Measurements from ENCODE around the gene PWWP2B. TPM values are rescaled to one million over a fixed set of nuclear protein-coding genes. Genes with fewer than 3 reads are reported as not detected.

The PWWP2B gene
- total and polyA plus RNA-seq, 2 of the 13 experiments (the other 11 are each of a cell fraction or from before 2014, with no cell fraction given), result 2.3 to 4.7 TPM

GRCh38 chr10:132411561-132412253 lies 14.7 kb downstream of the PWWP2B start:
- no peak overlapping the region for H3K27ac ChIP-seq (ENCODE audit: extremely low read length, insufficient read depth, low read length)
- FAIRE-seq (no peak), ATAC-seq (no peak), DNase-seq (ENCODE audit: low spot score) (no peak)
- TF ChIP-seq MAFF (IDR thresholded peaks at IDR 0.05; ENCODE audit: low read depth, low read length), result 0 out of 2 replicates have a peak, but pooled peaks have one; percentile 42
- TF ChIP-seq PHF20 (CRISPR knock-in tag; IDR thresholded peaks at IDR 0.05), result no peak
- TF ChIP-seq SIN3A (IDR thresholded peaks at IDR 0.05; ENCODE audit: borderline replicate concordance, low read depth, low read length), result no peak
- TF ChIP-seq AGO2 (optimal IDR thresholded peaks at IDR 0.05; ENCODE audit: low read depth, low read length), result peak; percentile 11
- peak; percentile 37 to 57; a peak in 3 of 4 replicates for TF ChIP-seq MAFK (conservative IDR thresholded peaks at IDR 0.05 in 1 of 2, IDR thresholded peaks at IDR 0.05 in 1 of 2; ENCODE audit: low read length in 2 of 2)
- WGBS (ENCODE audit: low lambda C conversion rate), result 58% methylated on average over 19 of the region's 23 CpGs
- H3K9ac ChIP-seq (ENCODE audit: insufficient read depth, low read depth, low read length), result no peak overlapping the region
- H3K79me2 ChIP-seq (ENCODE audit: insufficient read depth, low read length), result no peaks in the 10 kb centered on the region
- BruUV-seq (replicated peaks), result no TSS peak
- in situ Hi-C loops (cut with HindIII; ENCODE audit: extremely low pct_ligation_motif_present, low pct_unique_long_range_greater_than_20kb) (no loop called here), intact Hi-C loops (cut with micrococcal nuclease; ENCODE audit: unreplicated experiment) (no loop called here)
- H3K27me3 ChIP-seq (ENCODE audit: control insufficient read depth in 1 of 2, insufficient read depth in 2 of 2, low read length in 2 of 2), result no peaks in the 10 kb centered on the region
- H3K4me3 ChIP-seq (replicated peaks in 1 of 3; ENCODE audit: insufficient read depth in 1 of 3, low read depth in 2 of 3, low read length in 3 of 3), result peak overlapping the region in 1 of 3 experiments; percentile 3; a peak in 1 of 6 replicates
- H2AFZ ChIP-seq (ENCODE audit: low read length), result no peak overlapping the region
- H3K9me3 ChIP-seq (ENCODE audit: low read length), result no peaks in the 10 kb centered on the region
- peaks cover 45% of the 10 kb centered on the region for H3K4me1 ChIP-seq (ENCODE audit: insufficient read depth, low read length)
- H3K4me2 ChIP-seq (ENCODE audit: low read depth, low read length), result peak overlapping the region; percentile 32; the same call in 1 of the 2 replicates
- H4K20me1 ChIP-seq (ENCODE audit: insufficient read depth, low read length), result no peaks in the 10 kb centered on the region
- ChIA-PET CTCF (ENCODE audit: low intra/inter-chr PET ratio, low total read pairs) (no interaction called here), POLR2A (interaction anchor here (1.4 to 2.3 kb wide), 2 partner anchors 7 to 10 kb away, joined by 3 to 6 read pairs; no protein-coding TSS in a partner anchor)
- no peaks in the 10 kb centered on the region for H3K36me3 ChIP-seq (replicated peaks in 1 of 2; ENCODE audit: control insufficient read depth in 1 of 2, insufficient read depth in 2 of 2, low read length in 2 of 2)

GRCh38 chr10:132412316-132413192 lies 15.6 kb downstream of the PWWP2B start:
- ATAC-seq, result no peak
- intact Hi-C loops (cut with micrococcal nuclease; ENCODE audit: unreplicated experiment), result no loop called here
- H3K9ac ChIP-seq (ENCODE audit: insufficient read depth, low read depth, low read length), result no peak overlapping the region
- no peak for DNase-seq (ENCODE audit: low spot score)
- 86% methylated on average over 26 of the region's 29 CpGs for WGBS (ENCODE audit: low lambda C conversion rate)
- no peak overlapping the region for H3K4me2 ChIP-seq (ENCODE audit: low read depth, low read length)
- peaks cover 36% of the 10 kb centered on the region for H3K4me1 ChIP-seq (ENCODE audit: insufficient read depth, low read length)
- no TSS peak for BruUV-seq (replicated peaks)
- no peaks in the 10 kb centered on the region for H3K27me3 ChIP-seq (ENCODE audit: control insufficient read depth in 1 of 2, insufficient read depth in 2 of 2, low read length in 2 of 2)
- in situ Hi-C loops (cut with HindIII; ENCODE audit: extremely low pct_ligation_motif_present, low pct_unique_long_range_greater_than_20kb), result no loop called here
- ChIA-PET POLR2A (interaction anchor here (2.3 kb wide), 1 partner anchor 9 kb away, joined by 6 read pairs; no protein-coding TSS in a partner anchor), CTCF (ENCODE audit: low intra/inter-chr PET ratio, low total read pairs) (no interaction called here)
- no peaks in the 10 kb centered on the region for H3K36me3 ChIP-seq (replicated peaks in 1 of 2; ENCODE audit: control insufficient read depth in 1 of 2, insufficient read depth in 2 of 2, low read length in 2 of 2)
- H3K27ac ChIP-seq (ENCODE audit: extremely low read length, insufficient read depth, low read length), result no peak overlapping the region
- no peaks in the 10 kb centered on the region for H4K20me1 ChIP-seq (ENCODE audit: insufficient read depth, low read length)
- FAIRE-seq, result no peak
- 0 out of 6 replicates have a peak overlapping the region, but pooled peaks of 1 of the 3 experiments have one; percentile 3 for H3K4me3 ChIP-seq (replicated peaks in 1 of 3; ENCODE audit: insufficient read depth in 1 of 3, low read depth in 2 of 3, low read length in 3 of 3)
- H2AFZ ChIP-seq (ENCODE audit: low read length), result no peak overlapping the region
- H3K9me3 ChIP-seq (ENCODE audit: low read length), result no peaks in the 10 kb centered on the region
- H3K79me2 ChIP-seq (ENCODE audit: insufficient read depth, low read length), result no peaks in the 10 kb centered on the region
- TF ChIP-seq HDAC6 (IDR thresholded peaks at IDR 0.05; ENCODE audit: low read depth, low read length) (no peak), RORA (CRISPR knock-in tag; IDR thresholded peaks at IDR 0.05) (no peak), TBX2 (CRISPR knock-in tag; IDR thresholded peaks at IDR 0.05; ENCODE audit: borderline replicate concordance) (no peak), RFX1 (IDR thresholded peaks at IDR 0.05) (no peak), ZNF766 (CRISPR knock-in tag; IDR thresholded peaks at IDR 0.05; ENCODE audit: borderline replicate concordance) (no peak), NFKB2 (CRISPR knock-in tag; IDR thresholded peaks at IDR 0.05; ENCODE audit: borderline replicate concordance) (no peak), SNAPC5 (CRISPR knock-in tag; IDR thresholded peaks at IDR 0.05; ENCODE audit: borderline replicate concordance) (no peak), HNRNPLL (IDR thresholded peaks at IDR 0.05; ENCODE audit: low read depth, low read length, poor library complexity, severe bottlenecking) (no peak), ZBTB37 (CRISPR knock-in tag; IDR thresholded peaks at IDR 0.05) (no peak), HNRNPUL1 (IDR thresholded peaks at IDR 0.05; ENCODE audit: low read depth, low read length) (no peak)
